Caco-2 (cell line): ENCODE data around the gene ERC2. TPM values are rescaled to one million over a fixed set of nuclear protein-coding genes. Genes with fewer than 3 reads are reported as not detected.

ENCODE experiments used
- BruUV-seq: library from RNA; stranded (reverse); fragments of 400-500 nt; replicated peaks from 2 replicates; lab custom pipeline; 2021; lab: Mats Ljungman, UMichigan
- CTCF ChIA-PET: fragments of 300-600 bp; sonication (Branson Sonifier 250); formaldehyde crosslinking; loops from one replicate; lab custom pipeline; 2022; ENCODE audit warnings: antibody characterized with exemption; lab: Charles Lee
- POLR2A ChIA-PET: fragments of 300-600 bp; sonication (Branson Sonifier 250); formaldehyde crosslinking; loops from one replicate; lab custom pipeline; 2022; ENCODE audit warnings: antibody characterized with exemption; lab: Charles Lee
- DNase-seq, 2 experiments: peaks; one replicate each; pipeline versions ENCODE4 v3.0.0 to v3.0.0-alpha.2; 2020 to 2022
- H3K27me3 ChIP-seq: replicated peaks from 2 replicates; pipeline ENCODE4 v1.6.0; 2011; ENCODE audit warnings: low read length; ENCODE audit not compliant: control insufficient read depth, insufficient read depth
- H3K36me3 ChIP-seq: 2 replicates; pipeline ENCODE4 v1.5.1; 2011; ENCODE audit warnings: low read length; ENCODE audit not compliant: control insufficient read depth, insufficient read depth
- H3K4me1 ChIP-seq: fragments of 250-450 bp; sonication (Bioruptor Pico); 2 replicates; pipeline ENCODE4 v1.5.1; 2020; ENCODE audit warnings: mild to moderate bottlenecking
- H3K4me3 ChIP-seq: 2 replicates; pipeline ENCODE4 v1.5.1; 2011; ENCODE audit warnings: low read depth, mild to moderate bottlenecking, control low read depth, low read length
- H3K9me3 ChIP-seq: fragments of 250-450 bp; sonication (Bioruptor Pico); 2 replicates; pipeline ENCODE4 v1.5.1; 2020; ENCODE audit warnings: mild to moderate bottlenecking, moderate library complexity
- H3K27ac Mint-ChIP-seq: one replicate; pipeline ENCODE4 v1.8.0; 2022; ENCODE audit warnings: mixed read lengths; ENCODE audit not compliant: unreplicated experiment
- H3K27me3 Mint-ChIP-seq: one replicate; pipeline ENCODE4 v1.8.0; 2022; ENCODE audit warnings: mixed read lengths; ENCODE audit not compliant: insufficient read depth, unreplicated experiment
- H3K36me3 Mint-ChIP-seq: one replicate; pipeline ENCODE4 v1.8.0; 2022; ENCODE audit warnings: mild to moderate bottlenecking, mixed read lengths; ENCODE audit not compliant: insufficient read depth, unreplicated experiment
- H3K4me1 Mint-ChIP-seq: one replicate; pipeline ENCODE4 v1.8.0; 2022; ENCODE audit warnings: low read depth, mixed read lengths; ENCODE audit not compliant: unreplicated experiment
- H3K4me3 Mint-ChIP-seq: one replicate; pipeline ENCODE4 v1.8.0; 2022; ENCODE audit warnings: mild to moderate bottlenecking, moderate library complexity, mixed read lengths; ENCODE audit not compliant: unreplicated experiment
- H3K9me3 Mint-ChIP-seq: one replicate; pipeline ENCODE4 v1.8.0; 2022; ENCODE audit warnings: mixed read lengths; ENCODE audit not compliant: unreplicated experiment
- intact Hi-C: fragments of 100-400 bp; cut with micrococcal nuclease; formaldehyde crosslinking; loops from one replicate; pipeline ENCODE4 v1.10.0; 2022; ENCODE audit not compliant: unreplicated experiment
- total RNA-seq: library from RNA; stranded (reverse); gene quantifications from 2 replicates; pipeline ENCODE4 v1.2.3, GENCODE V29; 2022
- TF ChIP-seq, protein P1 (sequence below), 2 experiments: fragments of 200-600 bp in 1 of 2; IDR thresholded peaks; 1 replicate in 1 of 2; 2 replicates in 1 of 2; pipeline versions ENCODE4 v1.5.1 to v1.8.0; 2011 to 2022; ENCODE audit warnings: antibody characterized with exemption in 1 of 2, control low read depth in 1 of 2, inconsistent platforms in 1 of 2, low read depth in 1 of 2, low read length in 1 of 2, mild to moderate bottlenecking in 1 of 2, moderate library complexity in 1 of 2; ENCODE audit not compliant: insufficient read depth in 1 of 2, severe bottlenecking in 1 of 2, unreplicated experiment in 1 of 2

ERC2 gene
- total RNA-seq, 1 experiment from 2014 or later, result 0.54 TPM

DNA sequence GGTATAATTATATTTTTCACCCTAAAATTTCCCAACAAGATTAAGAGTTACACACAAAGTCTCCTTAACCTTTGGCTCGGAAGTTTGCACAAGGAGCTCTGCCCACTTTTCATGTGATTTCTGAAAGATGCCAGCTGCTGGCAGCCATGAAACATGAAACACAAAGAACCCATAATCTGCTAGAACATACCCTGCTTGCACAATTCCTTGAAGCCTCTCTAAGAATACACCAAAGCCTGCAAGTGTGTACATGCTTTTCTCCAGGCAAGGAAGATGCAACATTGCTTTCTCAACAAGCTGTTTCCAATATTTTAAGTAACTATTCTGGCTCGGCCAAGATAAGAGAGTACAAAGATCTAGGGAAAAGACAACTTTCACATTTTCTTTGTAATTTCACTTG, 799.1 kb downstream of the ERC2 start:
- Mint-ChIP-seq H3K4me3 (no peak overlapping the region), H3K9me3 (peaks cover 10% of the 10 kb centered on the region), H3K4me1 (no peaks in the 10 kb centered on the region), H3K27ac (no peak overlapping the region), H3K36me3 (no peaks in the 10 kb centered on the region), H3K27me3 (peaks cover 8% of the 10 kb centered on the region)
- Histone ChIP-seq H3K4me1 (no peaks in the 10 kb centered on the region), H3K9me3 (no peaks in the 10 kb centered on the region), H3K4me3 (no peak overlapping the region), H3K36me3 (no peaks in the 10 kb centered on the region), H3K27me3 (no peaks in the 10 kb centered on the region)
- ChIA-PET POLR2A (no interaction called here), CTCF (no interaction called here)
- DNase-seq, result no peak
- TF ChIP-seq, protein P1, sequence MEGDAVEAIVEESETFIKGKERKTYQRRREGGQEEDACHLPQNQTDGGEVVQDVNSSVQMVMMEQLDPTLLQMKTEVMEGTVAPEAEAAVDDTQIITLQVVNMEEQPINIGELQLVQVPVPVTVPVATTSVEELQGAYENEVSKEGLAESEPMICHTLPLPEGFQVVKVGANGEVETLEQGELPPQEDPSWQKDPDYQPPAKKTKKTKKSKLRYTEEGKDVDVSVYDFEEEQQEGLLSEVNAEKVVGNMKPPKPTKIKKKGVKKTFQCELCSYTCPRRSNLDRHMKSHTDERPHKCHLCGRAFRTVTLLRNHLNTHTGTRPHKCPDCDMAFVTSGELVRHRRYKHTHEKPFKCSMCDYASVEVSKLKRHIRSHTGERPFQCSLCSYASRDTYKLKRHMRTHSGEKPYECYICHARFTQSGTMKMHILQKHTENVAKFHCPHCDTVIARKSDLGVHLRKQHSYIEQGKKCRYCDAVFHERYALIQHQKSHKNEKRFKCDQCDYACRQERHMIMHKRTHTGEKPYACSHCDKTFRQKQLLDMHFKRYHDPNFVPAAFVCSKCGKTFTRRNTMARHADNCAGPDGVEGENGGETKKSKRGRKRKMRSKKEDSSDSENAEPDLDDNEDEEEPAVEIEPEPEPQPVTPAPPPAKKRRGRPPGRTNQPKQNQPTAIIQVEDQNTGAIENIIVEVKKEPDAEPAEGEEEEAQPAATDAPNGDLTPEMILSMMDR (IDR thresholded peaks at IDR 0.05; ENCODE audit: insufficient read depth in 1 of 2, low read depth in 1 of 2, low read length in 1 of 2, severe bottlenecking in 1 of 2, unreplicated experiment in 1 of 2), result no peak
- no TSS peak for BruUV-seq
- intact Hi-C loops, result no loop called here

DNA sequence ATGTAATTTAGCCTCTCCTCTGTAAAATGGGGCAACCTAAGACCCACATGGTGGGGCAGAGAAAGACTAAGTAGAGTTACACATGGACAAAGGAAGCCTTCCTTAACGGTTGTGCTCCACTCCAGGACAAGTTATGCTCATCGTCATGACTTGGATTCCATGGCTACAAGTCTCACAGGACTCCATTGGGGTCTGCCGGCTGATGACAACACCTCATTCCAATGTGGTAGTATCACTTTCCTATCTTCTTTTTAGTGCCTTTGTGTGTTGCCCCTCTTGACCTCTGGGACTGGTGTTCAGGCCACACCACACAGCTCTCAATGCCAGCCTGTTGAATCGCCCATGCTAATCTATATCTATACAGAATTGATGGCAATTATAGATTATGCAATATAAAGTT, 799.9 kb downstream of the ERC2 start:
- no peak for DNase-seq
- ChIA-PET CTCF (no interaction called here), POLR2A (no interaction called here)
- TF ChIP-seq, protein P1 (IDR thresholded peaks at IDR 0.05; ENCODE audit: insufficient read depth in 1 of 2, low read depth in 1 of 2, low read length in 1 of 2, severe bottlenecking in 1 of 2, unreplicated experiment in 1 of 2), result no peak
- intact Hi-C loops, result no loop called here
- Mint-ChIP-seq H3K9me3 (peaks cover 10% of the 10 kb centered on the region), H3K27me3 (peaks cover 8% of the 10 kb centered on the region), H3K4me1 (no peaks in the 10 kb centered on the region), H3K27ac (no peak overlapping the region), H3K36me3 (no peaks in the 10 kb centered on the region), H3K4me3 (no peak overlapping the region)
- no peaks in the 10 kb centered on the region for H3K36me3 ChIP-seq
- H3K9me3 ChIP-seq, result no peaks in the 10 kb centered on the region
- H3K4me3 ChIP-seq, result no peak overlapping the region
- no peaks in the 10 kb centered on the region for H3K4me1 ChIP-seq
- H3K27me3 ChIP-seq, result no peaks in the 10 kb centered on the region
- no TSS peak for BruUV-seq

DNA sequence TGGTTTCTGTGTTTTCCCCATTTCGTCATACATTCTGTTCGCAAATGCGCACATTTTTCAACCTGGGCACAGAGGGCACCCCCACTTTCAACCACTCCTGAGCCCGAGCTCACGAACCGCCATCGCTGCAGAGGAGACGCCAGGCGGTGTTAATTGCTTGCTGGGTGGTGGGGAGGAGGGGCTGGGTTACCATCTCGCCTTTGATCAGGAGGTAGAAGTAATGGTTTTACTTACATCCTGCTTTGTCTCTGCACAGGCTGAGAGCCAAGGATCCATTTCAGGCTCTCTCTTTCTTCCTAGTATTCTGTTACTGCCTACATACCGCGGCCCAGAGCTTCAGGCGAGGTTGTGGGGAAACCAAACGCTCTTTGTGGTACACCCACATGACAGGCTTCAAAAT, 803.9 kb downstream of the ERC2 start:
- Mint-ChIP-seq H3K36me3 (no peaks in the 10 kb centered on the region), H3K27me3 (peaks cover 12% of the 10 kb centered on the region), H3K4me3 (no peak overlapping the region), H3K27ac (no peak overlapping the region), H3K9me3 (no peaks in the 10 kb centered on the region), H3K4me1 (peaks cover 6% of the 10 kb centered on the region)
- TF ChIP-seq, protein P1 (IDR thresholded peaks at IDR 0.05; ENCODE audit: insufficient read depth in 1 of 2, low read depth in 1 of 2, low read length in 1 of 2, severe bottlenecking in 1 of 2, unreplicated experiment in 1 of 2), result no peak
- Histone ChIP-seq H3K4me3 (no peak overlapping the region), H3K36me3 (no peaks in the 10 kb centered on the region), H3K9me3 (no peaks in the 10 kb centered on the region), H3K27me3 (no peaks in the 10 kb centered on the region), H3K4me1 (no peaks in the 10 kb centered on the region)
- BruUV-seq, result no TSS peak
- no peak for DNase-seq
- POLR2A ChIA-PET, result no interaction called here
- CTCF ChIA-PET, result interaction anchor here (0.6 kb wide), 1 partner anchor 19 kb away, joined by 3 read pairs; no protein-coding TSS in a partner anchor
- intact Hi-C loops, result no loop called here
